H1 (cell line): Measurements from ENCODE around the gene CREBBP. TPM values are rescaled to one million over a fixed set of nuclear protein-coding genes. Genes with fewer than 3 reads are reported as not detected.

Experiments used
- CTCF ChIA-PET: fragments of 300-600 bp; sonication (Branson Sonifier 250); formaldehyde crosslinking; loops from one replicate; lab custom pipeline; 2021; ENCODE audit not compliant: partially characterized antibody; lab: Charles Lee
- POLR2A ChIA-PET: fragments of 300-600 bp; sonication (Branson Sonifier 250); formaldehyde crosslinking; loops from one replicate; lab custom pipeline; 2021; ENCODE audit warnings: inconsistent platforms; ENCODE audit not compliant: partially characterized antibody; lab: Charles Lee
- DNase-seq, 2 experiments: peaks; one replicate each; pipeline versions ENCODE4 v3.0.0 to v3.0.0-alpha.2; 2010 to 2022; ENCODE audit warnings: low spot score in 2 of 2, low read depth in 1 of 2, mixed read lengths in 1 of 2
- FAIRE-seq: peaks from 2 replicates; lab custom pipeline; 2011; peaks lifted over from hg19 to GRCh38; lab: Jason Lieb, UNC
- H2AFZ ChIP-seq: 2 replicates; pipeline ENCODE4 v1.8.1; 2012; ENCODE audit warnings: low read length, inconsistent platforms
- H2AK5ac ChIP-seq: 2 replicates; pipeline ENCODE4 v1.6.1; 2013; ENCODE audit warnings: low read depth, low read length
- H2BK120ac ChIP-seq: replicated peaks from 2 replicates; pipeline ENCODE3; 2013; ENCODE audit warnings: low read depth, low read length, inconsistent platforms
- H2BK12ac ChIP-seq: 2 replicates; pipeline ENCODE4 v1.6.1; 2013; ENCODE audit warnings: low read depth, low read length
- H2BK15ac ChIP-seq: 2 replicates; pipeline ENCODE4 v1.6.1; 2013; ENCODE audit warnings: low read length
- H2BK20ac ChIP-seq: 2 replicates; pipeline ENCODE4 v1.6.1; 2013; ENCODE audit warnings: low read length
- H2BK5ac ChIP-seq: 2 replicates; pipeline ENCODE4 v1.6.1; 2013; ENCODE audit warnings: low read depth, low read length
- H3K14ac ChIP-seq: 2 replicates; pipeline ENCODE4 v1.6.1; 2013; ENCODE audit warnings: inconsistent platforms; ENCODE audit not compliant: insufficient read length
- H3K18ac ChIP-seq: 2 replicates; pipeline ENCODE4 v1.6.1; 2013; ENCODE audit warnings: low read length; ENCODE audit errors: extremely low read depth
- H3K23ac ChIP-seq: 2 replicates; pipeline ENCODE4 v1.6.1; 2013; ENCODE audit warnings: inconsistent platforms; ENCODE audit not compliant: insufficient read length
- H3K23me2 ChIP-seq: 2 replicates; pipeline ENCODE4 v1.6.1; 2013; ENCODE audit warnings: low read depth, low read length
- H3K27ac ChIP-seq: 2 replicates; pipeline ENCODE4 v1.6.1; 2011; ENCODE audit warnings: low read depth, low read length, inconsistent platforms
- H3K27me3 ChIP-seq, 4 experiments: replicated peaks in 1 of 4; 1 replicate in 1 of 4; 2 replicates in 3 of 4; pipeline versions ENCODE4 v1.6.1 to v1.8.1; 2011 to 2013; ENCODE audit warnings: low read length in 3 of 4, mild to moderate bottlenecking in 3 of 4, inconsistent platforms in 2 of 4, mixed read lengths in 2 of 4, moderate library complexity in 1 of 4; ENCODE audit not compliant: control insufficient read depth in 3 of 4, insufficient read depth in 3 of 4; ENCODE audit errors: extremely low read depth in 1 of 4
- H3K36me3 ChIP-seq, 4 experiments: 2 replicates each; pipeline versions ENCODE4 v1.6.1 to v1.8.1; 2011 to 2013; ENCODE audit warnings: mild to moderate bottlenecking in 4 of 4, low read length in 3 of 4, moderate library complexity in 2 of 4, control low read depth in 1 of 4, inconsistent platforms in 1 of 4; ENCODE audit not compliant: insufficient read depth in 4 of 4, control insufficient read depth in 2 of 4
- H3K4ac ChIP-seq: replicated peaks from 2 replicates; pipeline ENCODE3; 2013; ENCODE audit warnings: low read length, low read depth, mixed read lengths, inconsistent platforms; ENCODE audit not compliant: insufficient read length
- H3K4me1 ChIP-seq, 4 experiments: replicated peaks in 1 of 4; 1 replicate in 1 of 4; 2 replicates in 3 of 4; pipeline versions ENCODE4 v1.6.1 to v1.8.1; 2011 to 2013; ENCODE audit warnings: low read length in 3 of 4, inconsistent platforms in 2 of 4, mixed read lengths in 1 of 4; ENCODE audit not compliant: insufficient read depth in 4 of 4, control insufficient read depth in 3 of 4
- H3K4me2 ChIP-seq, 2 experiments: 2 replicates each; pipeline versions ENCODE4 v1.6.1 to v1.8.1; 2011 to 2013; ENCODE audit warnings: low read depth in 2 of 2, low read length in 2 of 2, control low read depth in 1 of 2, inconsistent platforms in 1 of 2, mild to moderate bottlenecking in 1 of 2; ENCODE audit not compliant: insufficient read depth in 1 of 2
- H3K4me3 ChIP-seq, 4 experiments: fragments of 200-600, 300-600 bp in 1 of 4; sonication (generic), shearing (Covaris generic), sonication (Bioruptor Twin) in 1 of 4; 2 replicates each; pipeline versions ENCODE4 v1.5.1 to v1.8.1; 2011 to 2016; ENCODE audit warnings: low read length in 4 of 4, low read depth in 3 of 4, control low read depth in 2 of 4, inconsistent platforms in 2 of 4, mild to moderate bottlenecking in 2 of 4, mixed read lengths in 1 of 4, moderate library complexity in 1 of 4; ENCODE audit not compliant: insufficient read depth in 2 of 4; ENCODE audit errors: extremely low read depth in 1 of 4
- H3K56ac ChIP-seq: replicated peaks from 2 replicates; pipeline ENCODE3; 2013; ENCODE audit warnings: low read depth, mild to moderate bottlenecking, mixed read lengths, low read length, inconsistent platforms; ENCODE audit not compliant: insufficient read length
- H3K79me1 ChIP-seq: 2 replicates; pipeline ENCODE4 v1.6.1; 2013; ENCODE audit warnings: low read depth, low read length, control low read depth
- H3K79me2 ChIP-seq, 2 experiments: 2 replicates each; pipeline versions ENCODE4 v1.6.1 to v1.8.1; 2012 to 2013; ENCODE audit warnings: low read length in 2 of 2, mild to moderate bottlenecking in 2 of 2, inconsistent platforms in 1 of 2; ENCODE audit not compliant: insufficient read depth in 2 of 2, control insufficient read depth in 1 of 2
- H3K9ac ChIP-seq, 4 experiments: replicated peaks in 1 of 4; 1 replicate in 1 of 4; 2 replicates in 3 of 4; pipeline versions ENCODE4 v1.6.1 to v1.8.1; 2011 to 2013; ENCODE audit warnings: low read depth in 3 of 4, low read length in 3 of 4, control low read depth in 2 of 4, mild to moderate bottlenecking in 2 of 4, moderate library complexity in 2 of 4, inconsistent platforms in 1 of 4; ENCODE audit errors: extremely low read depth in 1 of 4
- H3K9me3 ChIP-seq, 2 experiments: 2 replicates each; pipeline versions ENCODE4 v1.6.1 to v1.8.1; 2012 to 2013; ENCODE audit warnings: mild to moderate bottlenecking in 2 of 2, moderate library complexity in 2 of 2, control low read depth in 1 of 2, inconsistent platforms in 1 of 2, low read depth in 1 of 2, low read length in 1 of 2, mixed read lengths in 1 of 2; ENCODE audit not compliant: insufficient read depth in 2 of 2
- H4K20me1 ChIP-seq, 2 experiments: replicated peaks in 1 of 2; 2 replicates each; pipeline versions ENCODE3 to v1.8.1; 2011 to 2013; ENCODE audit warnings: inconsistent platforms in 2 of 2, low read length in 2 of 2, mild to moderate bottlenecking in 1 of 2; ENCODE audit not compliant: insufficient read depth in 2 of 2, control insufficient read depth in 1 of 2
- H4K5ac ChIP-seq: 2 replicates; pipeline ENCODE4 v1.6.1; 2013; ENCODE audit warnings: low read length, low read depth, mixed read lengths, inconsistent platforms; ENCODE audit not compliant: insufficient read length
- H4K8ac ChIP-seq: 2 replicates; pipeline ENCODE4 v1.8.0; 2013; ENCODE audit warnings: mild to moderate bottlenecking, moderate library complexity, low read length, inconsistent platforms; ENCODE audit not compliant: insufficient read depth; ENCODE audit errors: extremely low read depth
- H4K91ac ChIP-seq: replicated peaks from 2 replicates; pipeline ENCODE3; 2013; ENCODE audit warnings: low read length, mixed read lengths, inconsistent platforms; ENCODE audit not compliant: insufficient read length
- KDM4A ChIP-seq: IDR thresholded peaks from one replicate; pipeline ENCODE4 v1.7.1; 2012; ENCODE audit warnings: low read depth, mild to moderate bottlenecking, moderate library complexity, low read length, inconsistent platforms; ENCODE audit not compliant: severe bottlenecking
- RXRA ChIP-seq: IDR thresholded peaks from 2 replicates; pipeline ENCODE4 v1.6.1; 2011; ENCODE audit warnings: low read depth, mild to moderate bottlenecking, low read length, moderate library complexity; ENCODE audit not compliant: insufficient read depth
- WGBS, 2 experiments: shearing (Covaris generic) in 1 of 2; methylation state at CpG; one replicate each; pipeline versions ENCODE4 v1.1.6 to v1.1.7; 2013 to 2015; ENCODE audit warnings: low lambda C conversion rate in 2 of 2, mixed read lengths in 2 of 2, inconsistent platforms in 1 of 2, low coverage in 1 of 2, missing lambda C conversion rate in 1 of 2; ENCODE audit not compliant: insufficient replicate concordance in 2 of 2, insufficient coverage in 1 of 2, insufficient read length in 1 of 2; ENCODE audit errors: extremely low coverage in 1 of 2, missing lambda C conversion rate in 1 of 2; 5-methylcytosine and 5-hydroxymethylcytosine counted together
- polyA plus RNA-seq, 7 experiments: library from polyadenylated mRNA; depleted of rRNA in 3 of 7; stranded (reverse) in 5 of 7; unstranded in 2 of 7; fragments of >200 nt in 5 of 7; fragments of 200-250 nt in 2 of 7; gene quantifications; 1 replicate in 5 of 7; 2 replicates in 1 of 7; 4 replicates in 1 of 7; pipeline versions ENCODE4 v1.2.1 to v1.2.3, GENCODE V29; 2011 to 2013; ENCODE audit warnings: missing spikeins in 2 of 7, mixed read lengths in 2 of 7
- total RNA-seq: library from RNA; stranded (reverse); fragmentation: NEBNext Ultra II Directional; extraction: Animal tissue kit (Norgen Biotek cat#: 25700); gene quantifications from 2 replicates; pipeline ENCODE4 v1.2.1, GENCODE V29; 2021
- TF ChIP-seq, protein P1 (sequence below): IDR thresholded peaks from 2 replicates; pipeline ENCODE4 v1.6.1; 2011; ENCODE audit warnings: low read depth, mild to moderate bottlenecking, low read length; ENCODE audit not compliant: insufficient read depth

Gene CREBBP
- total and polyA plus RNA-seq, 2 of the 8 experiments (the other 6 are each of a cell fraction or from before 2014, with no cell fraction given): 10.0 to 60.1 TPM

DNA sequence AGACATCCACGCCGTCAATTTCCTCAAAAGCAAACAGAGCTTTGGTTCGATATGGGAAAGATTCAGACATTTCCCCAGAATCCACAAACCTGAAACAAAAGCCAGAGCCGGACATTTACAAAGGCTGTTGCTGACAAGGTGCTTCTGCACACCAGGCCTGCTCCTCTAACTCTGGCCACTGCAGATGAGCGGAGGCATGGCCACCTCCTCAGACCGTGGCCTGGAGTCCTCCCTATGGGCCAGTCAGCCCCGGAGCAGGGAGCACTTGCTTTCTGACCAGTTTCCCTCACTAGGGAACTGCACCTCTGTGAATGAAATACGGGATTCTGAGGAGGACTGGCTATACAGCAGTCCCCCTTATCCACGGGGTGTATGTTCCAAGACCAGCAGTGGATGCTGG, 140.9 kb downstream of the CREBBP start:
- Histone ChIP-seq H4K5ac (no peak overlapping the region), H3K56ac (no peak overlapping the region), H3K23ac (no peak overlapping the region), H3K4ac (no peak overlapping the region), H3K79me2 (no peaks in the 10 kb centered on the region), H4K20me1 (peaks cover 0 to 1% of the 10 kb centered on the region in 2 experiments), H4K8ac (no peak overlapping the region), H3K4me3 (no peak overlapping the region), H2BK12ac (no peak overlapping the region), H3K4me1 (no peaks in the 10 kb centered on the region; a peak in 1 of 7 replicates), H3K79me1 (no peaks in the 10 kb centered on the region; the same call in 1 of the 2 replicates), H3K9me3 (no peaks in the 10 kb centered on the region), H3K18ac (no peak overlapping the region), H4K91ac (no peak overlapping the region), H3K23me2 (no peaks in the 10 kb centered on the region), H2BK5ac (no peak overlapping the region), H3K27me3 (no peaks in the 10 kb centered on the region), H3K14ac (no peak overlapping the region), H3K4me2 (no peak overlapping the region), H3K36me3 (peaks cover 22 to 69% (median 47%) of the 10 kb centered on the region in 4 experiments), H2BK20ac (no peak overlapping the region), H3K9ac (no peak overlapping the region), H3K27ac (no peak overlapping the region), H2AK5ac (no peak overlapping the region), H2AFZ (no peak overlapping the region), H2BK15ac (no peak overlapping the region), H2BK120ac (no peak overlapping the region)
- ChIA-PET CTCF (interaction anchor here (0.5 to 1.3 kb wide), 3 partner anchors 38 to 199 kb away, joined by 3 read pairs; no protein-coding TSS in a partner anchor), POLR2A (no interaction called here)
- TF ChIP-seq KDM4A: no peak
- TF ChIP-seq, protein P1, sequence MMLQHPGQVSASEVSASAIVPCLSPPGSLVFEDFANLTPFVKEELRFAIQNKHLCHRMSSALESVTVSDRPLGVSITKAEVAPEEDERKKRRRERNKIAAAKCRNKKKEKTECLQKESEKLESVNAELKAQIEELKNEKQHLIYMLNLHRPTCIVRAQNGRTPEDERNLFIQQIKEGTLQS: no peak
- no peak for TF ChIP-seq RXRA
- FAIRE-seq: no peak
- no peak for DNase-seq
- WGBS, 2 experiments: 94% methylated on average over 9 of the region's 9 CpGs; no CpG with 5 or more reads in 1 of the 2 experiments
